ENCODE results near the gene SSNA1. TPM values are rescaled to one million over a fixed set of nuclear protein-coding genes. Genes with fewer than 3 reads are reported as not detected.

The SSNA1 gene
- total and polyA plus RNA-seq, 9 donors, result 1.6 to 60.7 (median 44.5) TPM

- intact Hi-C loops (cut with DNase I), result no loop called here
- H3K4me3 ChIP-seq, result no peak overlapping the region
- WGBS, 3 donors, result 36 to 45% (median 41%) methylated on average over 26 of the region's 26 CpGs
- H3K9me3 ChIP-seq, result no peaks in the 10 kb centered on the region
- H3K4me1 ChIP-seq (ENCODE audit: insufficient read depth), result peaks cover 8% of the 10 kb centered on the region
- H3K27ac ChIP-seq, result no peak overlapping the region
- TF ChIP-seq POLR2A (IDR thresholded peaks at IDR 0.05) (no peak), EP300 (IDR thresholded peaks at IDR 0.05) (no peak)
- H3K36me3 ChIP-seq, result no peaks in the 10 kb centered on the region
- H3K27me3 ChIP-seq, result peaks cover 3% of the 10 kb centered on the region
- no peak for DNase-seq
These were observed 48.1 kb upstream of the SSNA1 start for GRCh38 chr9:137140151-137141012.

- no peak for TF ChIP-seq POLR2A (IDR thresholded peaks at IDR 0.05)
- no peak for TF ChIP-seq CTCF (IDR thresholded peaks at IDR 0.05)
- no peak for TF ChIP-seq EP300 (IDR thresholded peaks at IDR 0.05)
- Histone ChIP-seq H3K36me3 (no peaks in the 10 kb centered on the region), H3K9me3 (no peaks in the 10 kb centered on the region), H3K27me3 (peaks cover 3% of the 10 kb centered on the region), H3K27ac (no peak overlapping the region), H3K4me3 (no peak overlapping the region), H3K4me1 (ENCODE audit: insufficient read depth) (peaks cover 8% of the 10 kb centered on the region)
- intact Hi-C loops (cut with DNase I), result no loop called here
- DNase-seq, result no peak
- WGBS, 3 donors, result 71 to 82% (median 72%) methylated on average over 17 of the region's 17 CpGs
These were observed 47.2 kb upstream of the SSNA1 start for GRCh38 chr9:137141050-137141810.

GRCh38 chr9:137141976-137142936 lies 46.2 kb upstream of the SSNA1 start:
- Histone ChIP-seq H3K4me3 (no peak overlapping the region), H3K9me3 (no peaks in the 10 kb centered on the region), H3K36me3 (no peaks in the 10 kb centered on the region), H3K27ac (no peak overlapping the region), H3K27me3 (peaks cover 3% of the 10 kb centered on the region), H3K4me1 (ENCODE audit: insufficient read depth) (peaks cover 8% of the 10 kb centered on the region)
- no peak for DNase-seq
- intact Hi-C loops (cut with DNase I), result no loop called here
- TF ChIP-seq POLR2A (IDR thresholded peaks at IDR 0.05) (no peak), EP300 (IDR thresholded peaks at IDR 0.05) (no peak), CTCF (IDR thresholded peaks at IDR 0.05) (no peak)
- WGBS, 3 donors, result 67 to 75% (median 69%) methylated on average over 24 of the region's 24 CpGs

- H3K9me3 ChIP-seq, result no peaks in the 10 kb centered on the region
- 47 to 51% (median 50%) methylated on average over 4 of the region's 4 CpGs for WGBS, 3 donors
- TF ChIP-seq EP300 (IDR thresholded peaks at IDR 0.05) (no peak), CTCF (IDR thresholded peaks at IDR 0.05) (no peak), POLR2A (IDR thresholded peaks at IDR 0.05) (no peak)
- no peaks in the 10 kb centered on the region for H3K36me3 ChIP-seq
- no peak overlapping the region for H3K4me3 ChIP-seq
- H3K27me3 ChIP-seq, result peaks cover 3% of the 10 kb centered on the region
- H3K27ac ChIP-seq, result no peak overlapping the region
- intact Hi-C loops (cut with DNase I), result no loop called here
- DNase-seq, result no peak
- peaks cover 8% of the 10 kb centered on the region for H3K4me1 ChIP-seq (ENCODE audit: insufficient read depth)
These were observed 45.0 kb upstream of the SSNA1 start for GRCh38 chr9:137143459-137143858.

Data from ovary (tissue), 9 donors.